Colonic mucosa (tissue), 4 donors: ENCODE measurements around the gene ADIG. TPM values are rescaled to one million over a fixed set of nuclear protein-coding genes. Genes with fewer than 3 reads are reported as not detected.

Experiments
- DNase-seq: peaks from one replicate; pipeline ENCODE4 v3.0.0-alpha.2; 2020
- H3K27ac ChIP-seq: fragments of 200-600 bp; one replicate; pipeline ENCODE4 v1.8.0; 2021
- H3K27me3 ChIP-seq: fragments of 200-600 bp; one replicate; pipeline ENCODE4 v1.8.0; 2021
- H3K36me3 ChIP-seq: fragments of 200-600 bp; one replicate; pipeline ENCODE4 v1.8.0; 2021
- H3K4me1 ChIP-seq: fragments of 200-600 bp; one replicate; pipeline ENCODE4 v1.8.0; 2021; ENCODE audit warnings: mild to moderate bottlenecking
- H3K4me3 ChIP-seq: fragments of 200-600 bp; one replicate; pipeline ENCODE4 v1.8.0; 2021
- H3K9ac ChIP-seq, 2 donors: one replicate each; pipeline ENCODE4 v1.7.0; 2013; ENCODE audit warnings: control low read depth in 2 of 2, low read depth in 2 of 2, low read length in 2 of 2
- H3K9me3 ChIP-seq: fragments of 200-600 bp; one replicate; pipeline ENCODE4 v1.8.0; 2021
- intact Hi-C: fragments of 100-400 bp; cut with DNase I; formaldehyde crosslinking; loops from one replicate; pipeline ENCODE4 v1.14.1; 2022
- total RNA-seq, 2 donors: library from RNA; stranded (reverse); fragmentation: NEBNext Ultra II Directional in 1 of 2; extraction: Animal tissue kit (Norgen Biotek cat#: 25700) in 1 of 2; gene quantifications; one replicate each; pipeline ENCODE4 v1.2.1, GENCODE V29; 2021
- TF ChIP-seq, protein P1 (sequence below): fragments of 200-600 bp; IDR thresholded peaks from one replicate; pipeline ENCODE4 v1.8.0; 2022; ENCODE audit warnings: antibody characterized with exemption, mild to moderate bottlenecking
- donor health status: healthy.
- donor health status: DM: no; HTN: no; CAD: no.
- donor health status: DM: no; HTN: no; CAD: no.

Gene ADIG
- total RNA-seq, 2 donors from 2014 or later: not detected

- no peak overlapping the region for H3K27ac ChIP-seq
- no peak for DNase-seq
- TF ChIP-seq, protein P1, sequence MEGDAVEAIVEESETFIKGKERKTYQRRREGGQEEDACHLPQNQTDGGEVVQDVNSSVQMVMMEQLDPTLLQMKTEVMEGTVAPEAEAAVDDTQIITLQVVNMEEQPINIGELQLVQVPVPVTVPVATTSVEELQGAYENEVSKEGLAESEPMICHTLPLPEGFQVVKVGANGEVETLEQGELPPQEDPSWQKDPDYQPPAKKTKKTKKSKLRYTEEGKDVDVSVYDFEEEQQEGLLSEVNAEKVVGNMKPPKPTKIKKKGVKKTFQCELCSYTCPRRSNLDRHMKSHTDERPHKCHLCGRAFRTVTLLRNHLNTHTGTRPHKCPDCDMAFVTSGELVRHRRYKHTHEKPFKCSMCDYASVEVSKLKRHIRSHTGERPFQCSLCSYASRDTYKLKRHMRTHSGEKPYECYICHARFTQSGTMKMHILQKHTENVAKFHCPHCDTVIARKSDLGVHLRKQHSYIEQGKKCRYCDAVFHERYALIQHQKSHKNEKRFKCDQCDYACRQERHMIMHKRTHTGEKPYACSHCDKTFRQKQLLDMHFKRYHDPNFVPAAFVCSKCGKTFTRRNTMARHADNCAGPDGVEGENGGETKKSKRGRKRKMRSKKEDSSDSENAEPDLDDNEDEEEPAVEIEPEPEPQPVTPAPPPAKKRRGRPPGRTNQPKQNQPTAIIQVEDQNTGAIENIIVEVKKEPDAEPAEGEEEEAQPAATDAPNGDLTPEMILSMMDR: no peak
- no peak overlapping the region for H3K9ac ChIP-seq
- H3K27me3 ChIP-seq: no peaks in the 10 kb centered on the region
- intact Hi-C loops: no loop called here
- H3K4me1 ChIP-seq: no peaks in the 10 kb centered on the region
- no peak overlapping the region for H3K4me3 ChIP-seq
- H3K36me3 ChIP-seq: no peaks in the 10 kb centered on the region
- no peaks in the 10 kb centered on the region for H3K9me3 ChIP-seq
Measured at GRCh38 chr20:38573413-38573812, 7.6 kb upstream of the ADIG start.

GRCh38 chr20:38579219-38579910 is 1.6 kb upstream of the ADIG start:
- H3K4me1 ChIP-seq: no peaks in the 10 kb centered on the region
- no peaks in the 10 kb centered on the region for H3K36me3 ChIP-seq
- H3K9ac ChIP-seq: no peak overlapping the region
- intact Hi-C loops: no loop called here
- no peak overlapping the region for H3K27ac ChIP-seq
- DNase-seq: no peak
- no peaks in the 10 kb centered on the region for H3K27me3 ChIP-seq
- no peaks in the 10 kb centered on the region for H3K9me3 ChIP-seq
- TF ChIP-seq, protein P1: no peak
- H3K4me3 ChIP-seq: no peak overlapping the region

DNA sequence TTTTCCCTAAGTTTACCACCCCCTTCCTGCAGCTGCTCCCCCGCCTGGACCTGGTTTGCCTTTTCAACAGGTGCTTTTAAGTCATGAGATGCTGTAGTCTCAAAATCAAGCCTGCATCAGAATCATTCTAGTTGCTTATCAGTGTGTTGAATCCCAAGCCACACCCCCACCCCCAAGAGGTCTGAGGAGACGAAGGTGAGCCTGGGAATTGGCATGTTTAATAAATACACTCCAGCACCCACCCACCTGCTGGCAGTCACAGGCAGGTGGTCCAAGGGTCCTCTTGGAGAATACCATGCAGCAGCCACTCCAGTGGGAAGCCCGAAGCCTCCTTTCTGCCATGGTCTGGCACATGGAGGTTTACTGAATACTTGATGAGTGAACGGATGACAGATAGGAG is 1.1 kb upstream of the ADIG start:
- DNase-seq: no peak
- intact Hi-C loops: no loop called here

GRCh38 chr20:38581830-38582358 is 897 bp downstream of the ADIG start:
- no peaks in the 10 kb centered on the region for H3K9me3 ChIP-seq
- H3K4me3 ChIP-seq: no peak overlapping the region
- no peak overlapping the region for H3K9ac ChIP-seq
- no peaks in the 10 kb centered on the region for H3K27me3 ChIP-seq
- no peak for DNase-seq
- H3K27ac ChIP-seq: no peak overlapping the region
- intact Hi-C loops: no loop called here
- no peaks in the 10 kb centered on the region for H3K36me3 ChIP-seq
- TF ChIP-seq, protein P1: no peak
- no peaks in the 10 kb centered on the region for H3K4me1 ChIP-seq

More for the DNA sequence above, 1.1 kb upstream of the ADIG start:
- Histone ChIP-seq H3K27me3 (no peaks in the 10 kb centered on the region), H3K36me3 (no peaks in the 10 kb centered on the region), H3K27ac (no peak overlapping the region), H3K9ac (no peak overlapping the region), H3K4me3 (no peak overlapping the region), H3K9me3 (no peaks in the 10 kb centered on the region), H3K4me1 (no peaks in the 10 kb centered on the region)
- TF ChIP-seq, protein P1: no peak

DNA sequence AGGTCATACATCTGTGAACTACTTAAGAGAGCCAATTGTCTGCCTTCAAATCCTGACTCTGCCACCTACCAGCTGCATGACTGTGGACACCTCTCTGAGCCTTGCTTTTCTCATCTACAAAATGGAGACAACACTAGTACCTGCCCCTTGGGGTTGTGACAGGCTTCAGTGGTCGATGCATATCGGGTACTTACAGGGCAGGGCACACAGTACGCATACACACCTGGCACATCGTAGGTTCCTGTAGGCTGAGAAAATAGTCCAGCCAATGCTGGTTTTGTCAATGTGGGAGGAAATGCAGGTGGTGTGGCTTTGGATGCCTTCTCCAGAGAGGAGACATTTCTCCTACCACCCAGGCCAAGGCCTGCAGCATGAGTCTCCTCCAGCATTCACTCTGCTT is 2.3 kb downstream of the ADIG start:
- no peaks in the 10 kb centered on the region for H3K4me1 ChIP-seq
- intact Hi-C loops: no loop called here
- DNase-seq: no peak

More for the DNA sequence above, 2.3 kb downstream of the ADIG start:
- no peak overlapping the region for H3K4me3 ChIP-seq
- TF ChIP-seq, protein P1: no peak
- H3K36me3 ChIP-seq: no peaks in the 10 kb centered on the region
- H3K9me3 ChIP-seq: no peaks in the 10 kb centered on the region
- no peaks in the 10 kb centered on the region for H3K27me3 ChIP-seq
- H3K27ac ChIP-seq: no peak overlapping the region
- H3K9ac ChIP-seq: no peak overlapping the region
